GM12872 (cell line): Measurements from ENCODE around the gene FGGY.

Source experiments
- CTCF ChIP-seq: IDR thresholded peaks from 3 replicates; pipeline ENCODE4 v1.5.1; 2011; ENCODE audit warnings: low read depth, mild to moderate bottlenecking, low read length, moderate library complexity; ENCODE audit not compliant: insufficient read depth

The FGGY gene

GRCh38 chr1:59298710-59299346, 1.9 kb downstream of the FGGY start:
- TF ChIP-seq CTCF = no peak

DNA sequence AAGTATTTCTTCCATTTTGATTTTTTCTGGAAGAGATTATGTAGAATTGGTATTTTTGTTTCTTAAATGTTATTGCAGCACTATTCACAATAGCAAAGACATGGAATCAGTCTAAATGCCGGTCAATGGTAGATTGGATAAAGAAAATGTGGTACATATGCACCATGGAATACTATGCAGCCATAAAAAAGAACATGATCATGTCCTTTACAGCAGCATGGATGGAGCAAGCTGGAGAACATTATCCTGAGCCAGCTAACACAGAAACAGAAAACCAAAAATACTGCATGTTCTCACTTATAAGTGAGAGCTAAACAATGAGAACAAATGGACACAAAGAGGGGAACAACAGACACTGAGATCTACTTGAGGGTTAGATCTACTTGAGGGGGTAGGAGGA, 5.4 kb downstream of the FGGY start:
- no peak for TF ChIP-seq CTCF

GRCh38 chr1:59302871-59303270, 6.0 kb downstream of the FGGY start:
- TF ChIP-seq CTCF = no peak

DNA sequence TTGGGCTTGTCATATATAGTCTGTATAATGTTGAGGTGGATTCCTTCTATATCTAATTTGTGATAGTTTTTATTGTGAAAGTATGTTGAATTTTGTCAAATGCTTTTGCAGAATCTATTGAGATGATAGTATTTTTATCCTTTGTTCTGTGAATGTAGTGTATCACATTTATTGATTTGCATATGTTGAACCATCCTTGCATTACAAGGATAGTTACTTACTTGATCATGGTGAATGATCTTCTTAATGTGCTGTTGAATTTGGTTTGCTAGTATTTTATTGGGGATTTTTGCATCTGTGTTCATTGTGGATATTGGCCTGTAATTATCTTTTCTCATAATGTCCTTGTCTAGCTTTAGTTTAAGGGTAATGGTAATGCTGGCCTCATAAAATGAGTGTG, 8.3 kb downstream of the FGGY start:
- TF ChIP-seq CTCF = no peak

GRCh38 chr1:59307591-59307990, 10.7 kb downstream of the FGGY start:
- no peak for TF ChIP-seq CTCF

- TF ChIP-seq CTCF = no peak
Observed at GRCh38 chr1:59308839-59309238, 11.9 kb downstream of the FGGY start.

DNA sequence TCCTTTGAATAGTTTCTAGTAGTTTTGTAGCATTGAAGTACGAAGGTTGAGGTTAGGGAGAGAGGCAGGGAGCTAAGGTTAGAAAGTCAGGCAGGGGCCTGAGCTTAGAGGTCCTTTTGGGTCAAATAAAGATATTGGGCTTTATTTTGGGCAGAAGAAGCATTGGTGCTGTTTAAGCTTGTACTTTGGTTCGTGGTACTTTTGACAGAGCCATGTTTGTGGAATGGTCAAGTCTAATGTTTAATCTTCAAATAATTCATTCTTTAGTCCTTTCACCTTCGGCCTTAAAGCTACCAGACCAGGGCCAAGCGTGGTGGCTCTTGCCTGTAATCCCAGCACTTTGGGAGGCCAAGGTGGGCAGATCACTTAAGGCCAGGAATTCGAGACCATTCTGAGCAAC, 12.5 kb downstream of the FGGY start:
- TF ChIP-seq CTCF = no peak
